Common myeloid progenitor, CD34-positive (primary cell): ENCODE data around the gene PCID2.

Experiments used
- CTCF ChIA-PET: fragments of 350-600 bp; sonication (Branson Sonifier 250); formaldehyde crosslinking; loops from one replicate; lab custom pipeline; 2021; ENCODE audit warnings: antibody characterized with exemption; lab: Charles Lee
- POLR2A ChIA-PET: fragments of 350-600 bp; sonication (Branson Sonifier 250); formaldehyde crosslinking; loops from one replicate; lab custom pipeline; 2021; ENCODE audit warnings: antibody characterized with exemption; lab: Charles Lee
- DNase-seq, 3 donors: peaks; one replicate each; pipeline versions ENCODE4 v3.0.0 to v3.0.0-alpha.2; 2013
- H3K27ac ChIP-seq, 2 experiments: 1 replicate in 1 of 2; 2 replicates in 1 of 2; pipeline ENCODE4 v1.7.0; 2013; ENCODE audit warnings: inconsistent platforms in 2 of 2, low read length in 2 of 2, mild to moderate bottlenecking in 2 of 2, low read depth in 1 of 2, moderate library complexity in 1 of 2; ENCODE audit not compliant: severe bottlenecking in 2 of 2, insufficient read depth in 1 of 2, poor library complexity in 1 of 2
- H3K27me3 ChIP-seq, 5 experiments: replicated peaks in 2 of 5; 1 replicate in 3 of 5; 2 replicates in 2 of 5; pipeline versions ENCODE4 v1.6.1 to v1.7.0; 2013; ENCODE audit warnings: low read length in 4 of 5, mild to moderate bottlenecking in 2 of 5, moderate library complexity in 2 of 5, inconsistent platforms in 1 of 5; ENCODE audit not compliant: insufficient read depth in 5 of 5, control insufficient read depth in 4 of 5
- H3K36me3 ChIP-seq, 4 experiments: 1 replicate in 2 of 4; 2 replicates in 2 of 4; pipeline versions ENCODE4 v1.6.1 to v1.7.0; 2013; ENCODE audit warnings: low read length in 3 of 4, control low read depth in 1 of 4, mild to moderate bottlenecking in 1 of 4; ENCODE audit not compliant: control insufficient read depth in 4 of 4, insufficient read depth in 4 of 4
- H3K4me1 ChIP-seq, 4 experiments: 1 replicate in 3 of 4; 2 replicates in 1 of 4; pipeline versions ENCODE4 v1.6.1 to v1.7.1; 2013; ENCODE audit warnings: low read length in 3 of 4, mild to moderate bottlenecking in 3 of 4, control low read depth in 1 of 4, inconsistent platforms in 1 of 4, moderate library complexity in 1 of 4; ENCODE audit not compliant: control insufficient read depth in 4 of 4, insufficient read depth in 4 of 4; ENCODE audit errors: control extremely low read depth in 1 of 4
- H3K4me3 ChIP-seq, 7 experiments: 1 replicate in 4 of 7; 2 replicates in 3 of 7; pipeline versions ENCODE4 v1.5.1 to v1.7.0; 2013; ENCODE audit warnings: mild to moderate bottlenecking in 7 of 7, low read length in 6 of 7, moderate library complexity in 6 of 7, inconsistent platforms in 2 of 7, low read depth in 2 of 7, control low read depth in 1 of 7; ENCODE audit not compliant: insufficient read depth in 4 of 7, control insufficient read depth in 1 of 7; ENCODE audit errors: extremely low read depth in 1 of 7
- H3K9me3 ChIP-seq, 5 experiments: 1 replicate in 4 of 5; 2 replicates in 1 of 5; pipeline versions ENCODE4 v1.6.1 to v1.7.1; 2013; ENCODE audit warnings: low read length in 4 of 5, mild to moderate bottlenecking in 2 of 5, inconsistent platforms in 1 of 5, low read depth in 1 of 5, moderate library complexity in 1 of 5; ENCODE audit not compliant: control insufficient read depth in 4 of 5, insufficient read depth in 2 of 5; ENCODE audit errors: control extremely low read depth in 1 of 5
- WGBS: methylation state at CpG from one replicate; pipeline ENCODE4 v1.1.5; 2013; ENCODE audit not compliant: insufficient coverage; 5-methylcytosine and 5-hydroxymethylcytosine counted together

The PCID2 gene

GRCh38 chr13:113220141-113220598 is 11.7 kb upstream of the PCID2 start:
- peaks cover 12 to 65% (median 34%) of the 10 kb centered on the region in 4 experiments for H3K36me3 ChIP-seq
- CTCF ChIA-PET = no interaction called here
- WGBS = 87% methylated on average over 13 of the region's 13 CpGs
- POLR2A ChIA-PET = no interaction called here
- no peaks in the 10 kb centered on the region for H3K27me3 ChIP-seq
- H3K4me1 ChIP-seq = peaks cover 0 to 4% (median 0%) of the 10 kb centered on the region in 4 experiments
- DNase-seq = peak in 2 of 3 donors; percentile 21 to 43
- no peak overlapping the region for H3K27ac ChIP-seq
- H3K9me3 ChIP-seq = no peaks in the 10 kb centered on the region
- H3K4me3 ChIP-seq = no peak overlapping the region

- Histone ChIP-seq H3K36me3 (peaks cover 10 to 57% (median 28%) of the 10 kb centered on the region in 4 experiments), H3K4me1 (peaks cover 0 to 4% (median 0%) of the 10 kb centered on the region in 4 experiments), H3K4me3 (no peak overlapping the region), H3K27ac (peak overlapping the region in 1 of 2 experiments; percentile 36), H3K27me3 (no peaks in the 10 kb centered on the region), H3K9me3 (no peaks in the 10 kb centered on the region)
- DNase-seq = no peak
- ChIA-PET POLR2A (interaction anchor here (0.6 to 0.9 kb wide), 3 partner anchors 10 to 54 kb away, joined by 3 read pairs; partner anchors contain the start of gene CUL4A), CTCF (interaction anchor here (1.0 kb wide), 1 partner anchor 12 kb away, joined by 3 read pairs; no protein-coding TSS in a partner anchor)
- 98% methylated on average over 14 of the region's 14 CpGs for WGBS
These were observed 10.9 kb upstream of the PCID2 start for GRCh38 chr13:113219256-113219940.

DNA sequence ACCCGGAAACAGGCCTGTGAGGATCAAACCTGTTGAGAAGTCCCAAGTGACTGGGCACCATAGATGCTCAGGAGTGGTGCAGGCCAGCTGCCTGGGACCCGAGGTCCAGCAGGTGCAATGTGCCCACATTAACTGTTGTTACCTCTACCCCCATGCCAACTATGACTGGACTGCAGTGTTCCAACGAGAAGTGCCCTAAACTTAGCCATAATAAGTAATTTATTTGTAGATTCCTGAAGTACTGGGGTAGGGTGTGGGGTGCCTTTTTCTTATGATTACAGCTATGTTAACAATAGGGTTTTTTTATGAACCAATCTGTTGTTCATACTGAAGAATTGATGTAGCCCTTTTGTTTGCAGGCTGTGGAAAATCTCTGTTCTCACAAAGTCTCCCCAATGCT is 10.1 kb upstream of the PCID2 start:
- Histone ChIP-seq H3K27ac (peak overlapping the region in 1 of 2 experiments; percentile 7), H3K4me1 (peaks cover 0 to 4% (median 0%) of the 10 kb centered on the region in 4 experiments), H3K36me3 (peaks cover 8 to 58% (median 26%) of the 10 kb centered on the region in 4 experiments), H3K4me3 (no peak overlapping the region), H3K9me3 (no peaks in the 10 kb centered on the region), H3K27me3 (no peaks in the 10 kb centered on the region)
- WGBS = 100% methylated on average over 1 of the region's 3 CpGs
- POLR2A ChIA-PET = interaction anchor here (0.6 to 0.9 kb wide), 2 partner anchors 12 to 54 kb away, joined by 3 read pairs; no protein-coding TSS in a partner anchor
- CTCF ChIA-PET = interaction anchor here (1.0 kb wide), 1 partner anchor 11 kb away, joined by 3 read pairs; no protein-coding TSS in a partner anchor
- no peak for DNase-seq

DNA sequence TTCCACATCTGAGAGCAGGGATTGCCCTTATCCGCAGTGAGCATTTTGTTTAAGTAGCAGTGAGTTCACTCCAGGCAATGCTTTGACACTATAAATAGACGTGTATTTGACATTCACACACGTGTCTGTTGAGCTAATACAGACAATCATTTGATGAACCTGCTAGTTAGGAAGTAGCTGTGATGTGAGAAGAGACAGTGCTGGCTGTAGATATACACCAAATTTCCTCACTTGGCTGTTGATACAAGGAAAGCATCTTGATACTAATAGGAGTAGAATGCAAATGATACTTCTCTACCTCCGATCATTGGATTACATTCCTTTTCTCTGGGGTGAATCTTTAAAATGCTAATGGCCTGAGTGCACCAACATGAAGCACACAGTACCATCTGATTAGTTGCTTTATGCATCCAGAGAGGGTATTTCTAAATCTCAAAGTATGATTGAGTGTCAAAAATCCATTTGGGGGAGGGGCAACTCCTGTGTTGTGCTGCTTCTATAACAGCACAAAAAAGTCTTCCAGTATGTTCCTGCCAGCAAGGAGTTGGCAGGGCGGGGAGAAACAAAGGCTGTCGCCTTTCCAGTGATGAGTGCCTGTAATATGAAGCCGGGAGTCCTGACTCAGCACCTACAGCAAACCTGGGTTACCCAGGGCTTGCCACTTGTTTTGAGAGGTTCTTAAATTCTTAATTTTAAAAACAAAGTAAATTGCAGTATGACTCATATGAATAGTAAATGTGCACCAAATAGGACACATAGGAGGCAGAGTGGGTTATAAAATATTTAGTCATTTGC is 8.0 kb upstream of the PCID2 start:
- Histone ChIP-seq H3K27ac (no peak overlapping the region), H3K9me3 (peaks cover 0 to 2% (median 0%) of the 10 kb centered on the region in 5 experiments), H3K4me1 (peaks cover 0 to 7% (median 3%) of the 10 kb centered on the region in 4 experiments), H3K27me3 (no peaks in the 10 kb centered on the region), H3K36me3 (peaks cover 5 to 46% (median 20%) of the 10 kb centered on the region in 4 experiments), H3K4me3 (no peak overlapping the region)
- 70% methylated on average over 6 of the region's 7 CpGs for WGBS
- POLR2A ChIA-PET = no interaction called here
- CTCF ChIA-PET = no interaction called here
- peak in 2 of 3 donors; percentile 13 to 23 for DNase-seq

DNA sequence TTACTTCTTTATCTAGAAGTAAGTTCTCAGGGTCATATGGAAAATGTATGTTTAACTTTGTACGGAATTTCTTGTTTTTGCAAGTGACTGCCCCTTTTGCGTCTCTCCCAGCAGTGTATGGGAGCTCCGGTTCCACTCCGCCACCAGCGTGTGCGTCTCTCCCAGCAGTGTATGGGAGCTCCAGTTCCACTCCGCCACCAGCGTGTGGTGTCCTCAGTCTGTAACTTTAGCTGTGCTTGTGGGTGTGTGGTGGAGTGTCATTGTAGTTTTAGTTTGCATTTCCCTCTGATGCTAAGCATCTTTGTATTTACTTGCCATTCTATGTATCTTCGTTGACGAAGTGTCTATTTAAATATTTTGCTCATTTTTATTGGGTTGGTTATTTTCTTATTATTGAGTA is 3.3 kb upstream of the PCID2 start:
- peaks cover 3 to 19% (median 6%) of the 10 kb centered on the region in 4 experiments for H3K36me3 ChIP-seq
- POLR2A ChIA-PET = no interaction called here
- H3K4me3 ChIP-seq = no peak overlapping the region
- CTCF ChIA-PET = interaction anchor here (0.8 kb wide), 1 partner anchor 29 kb away, joined by 3 read pairs; no protein-coding TSS in a partner anchor
- H3K9me3 ChIP-seq = peaks cover 0 to 2% (median 0%) of the 10 kb centered on the region in 5 experiments
- peak; percentile 43 to 66 (median 65) for DNase-seq
- no CpG with 5 or more reads among the region's 10 CpGs for WGBS
- H3K4me1 ChIP-seq = peaks cover 13 to 28% (median 27%) of the 10 kb centered on the region in 4 experiments
- H3K27me3 ChIP-seq = no peaks in the 10 kb centered on the region
- H3K27ac ChIP-seq = no peak overlapping the region

GRCh38 chr13:113210833-113211232 is 2.4 kb upstream of the PCID2 start:
- H3K27me3 ChIP-seq = no peaks in the 10 kb centered on the region
- peak overlapping the region in 3 of 7 experiments; percentile 84 to 94 (median 93) for H3K4me3 ChIP-seq
- no peak for DNase-seq
- WGBS = 95% methylated on average over 3 of the region's 6 CpGs
- peaks cover 0 to 2% (median 0%) of the 10 kb centered on the region in 5 experiments for H3K9me3 ChIP-seq
- CTCF ChIA-PET = no interaction called here
- POLR2A ChIA-PET = no interaction called here
- peaks cover 13 to 36% (median 31%) of the 10 kb centered on the region in 4 experiments for H3K4me1 ChIP-seq
- H3K36me3 ChIP-seq = peaks cover 3 to 25% (median 6%) of the 10 kb centered on the region in 4 experiments
- peak overlapping the region in 1 of 2 experiments; percentile 87 for H3K27ac ChIP-seq
